ENCODE measurements around the gene ALX3.
A peak's percentile ranks its signal among the peaks of the same experiment; 100 is the strongest.
"Not testable (repeated sequence)": the region's sequence is repeated elsewhere in the genome, so short reads cannot be mapped to it uniquely, and the experiment has no call there.

Gene ALX3

GRCh38 chr1:110048923-110049601 lies 21.4 kb downstream of the ALX3 start:
- H3K4me3 ChIP-seq (ENCODE audit: low read depth, low read length): no peak overlapping the region

GRCh38 chr1:110048240-110048639 lies 22.2 kb downstream of the ALX3 start:
- no peak overlapping the region for H3K4me3 ChIP-seq (ENCODE audit: low read depth, low read length)

- no peak overlapping the region for H3K4me3 ChIP-seq (ENCODE audit: low read depth, low read length)
Observed at GRCh38 chr1:110047463-110047862, 23.0 kb downstream of the ALX3 start.

GRCh38 chr1:110043016-110043415 lies 27.5 kb downstream of the ALX3 start:
- no peak overlapping the region for H3K4me3 ChIP-seq (ENCODE audit: low read depth, low read length)

GRCh38 chr1:110040548-110040947 lies 29.9 kb downstream of the ALX3 start:
- H3K4me3 ChIP-seq (ENCODE audit: low read depth, low read length): no peak overlapping the region

- H3K4me3 ChIP-seq (ENCODE audit: low read depth, low read length): no peak overlapping the region
Observed at GRCh38 chr1:110039641-110040040, 30.8 kb downstream of the ALX3 start.

- H3K4me3 ChIP-seq (ENCODE audit: low read depth, low read length): no peak overlapping the region
Observed at GRCh38 chr1:110038271-110038670, 32.2 kb downstream of the ALX3 start.

- H3K4me3 ChIP-seq (ENCODE audit: low read depth, low read length): peak overlapping the region; percentile 62
Observed at GRCh38 chr1:110035236-110035752, 35.2 kb downstream of the ALX3 start.

- peak within 1 kb of the TSS; percentile 62 for H3K4me3 ChIP-seq (ENCODE audit: low read depth, low read length)
Observed at GRCh38 chr1:110034451-110035235, 35.8 kb downstream of the ALX3 start, which contains the start of gene STRIP1. TSS of gene STRIP1 (plus strand) at chr1:110034624. CDS start at chr1:110034638, 14 bp downstream.

- peak overlapping the region; percentile 24 for H3K4me3 ChIP-seq (ENCODE audit: low read depth, low read length)
Observed at GRCh38 chr1:110034040-110034450, 36.4 kb downstream of the ALX3 start.

GRCh38 chr1:110033421-110033820 lies 37.1 kb downstream of the ALX3 start:
- no peak overlapping the region for H3K4me3 ChIP-seq (ENCODE audit: low read depth, low read length)

GRCh38 chr1:110032327-110032726 lies 38.1 kb downstream of the ALX3 start:
- no peak overlapping the region for H3K4me3 ChIP-seq (ENCODE audit: low read depth, low read length)

GRCh38 chr1:110030687-110031086 lies 39.8 kb downstream of the ALX3 start:
- H3K4me3 ChIP-seq (ENCODE audit: low read depth, low read length): not testable (repeated sequence)

- H3K4me3 ChIP-seq (ENCODE audit: low read depth, low read length): no peak overlapping the region
Observed at GRCh38 chr1:110024613-110025012, 45.9 kb downstream of the ALX3 start.

GRCh38 chr1:110021285-110021684 lies 49.2 kb downstream of the ALX3 start:
- no peak overlapping the region for H3K4me3 ChIP-seq (ENCODE audit: low read depth, low read length)

- H3K4me3 ChIP-seq (ENCODE audit: low read depth, low read length): no peak overlapping the region
Observed at GRCh38 chr1:110019770-110020169, 50.7 kb downstream of the ALX3 start.

GRCh38 chr1:110018396-110018795 lies 52.1 kb downstream of the ALX3 start:
- no peak overlapping the region for H3K4me3 ChIP-seq (ENCODE audit: low read depth, low read length)

- H3K4me3 ChIP-seq (ENCODE audit: low read depth, low read length): no peak overlapping the region
Observed at GRCh38 chr1:110017792-110018191, 52.7 kb downstream of the ALX3 start.

- H3K4me3 ChIP-seq (ENCODE audit: low read depth, low read length): no peak overlapping the region
Observed at GRCh38 chr1:110012100-110012780, 58.2 kb downstream of the ALX3 start.

GRCh38 chr1:110011527-110012041 lies 58.9 kb downstream of the ALX3 start:
- no peak overlapping the region for H3K4me3 ChIP-seq (ENCODE audit: low read depth, low read length)
